ENCODE results near the gene ANKRD28.
"Not testable (repeated sequence)": the region's sequence is repeated elsewhere in the genome, so short reads cannot be mapped to it uniquely, and the experiment has no call there.

Gene ANKRD28

GRCh38 chr3:15769256-15769915 lies 28.4 kb downstream of the ANKRD28 start:
- no peak for DNase-seq

DNA sequence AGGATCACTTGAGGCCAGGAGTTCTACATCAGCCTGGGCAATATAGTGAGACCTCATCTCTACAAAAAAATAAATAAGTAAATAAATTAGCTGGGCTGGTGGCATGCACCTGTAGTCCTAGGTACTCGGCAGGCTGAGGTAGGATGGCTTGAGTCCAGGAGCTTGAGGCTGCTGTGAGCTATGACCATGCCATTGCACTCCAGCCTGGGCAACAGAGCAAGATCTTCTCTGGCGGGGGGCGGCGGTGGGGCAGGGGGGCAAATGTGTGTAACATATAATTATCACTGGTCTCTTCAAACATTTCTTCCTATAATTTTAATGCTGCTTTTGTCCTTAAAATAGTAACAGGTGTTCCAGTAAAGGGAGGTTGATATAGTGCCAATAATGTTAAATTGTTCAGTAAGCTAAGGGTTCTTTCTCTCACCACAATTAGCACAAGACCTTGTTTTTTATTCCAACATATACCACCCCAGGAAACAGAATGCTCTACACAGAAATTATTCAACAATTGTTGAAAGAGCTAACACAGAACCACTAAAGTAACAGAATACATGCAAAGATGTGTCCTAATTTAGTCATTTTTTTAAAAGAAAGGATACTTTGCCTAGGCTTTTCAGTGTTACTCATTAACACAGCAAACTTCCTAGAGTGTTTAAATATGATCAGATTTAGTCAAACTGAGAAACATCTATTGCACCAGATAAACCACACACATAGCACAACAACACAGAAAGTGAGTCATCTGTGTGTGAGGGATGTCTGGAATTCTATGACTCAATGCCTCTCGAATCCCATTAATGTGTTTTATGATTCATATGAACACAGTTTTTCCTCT lies 29.1 kb downstream of the ANKRD28 start:
- DNase-seq, result no peak

GRCh38 chr3:15766406-15766805 lies 31.4 kb downstream of the ANKRD28 start:
- no peak for DNase-seq

GRCh38 chr3:15758295-15758694 lies 39.5 kb downstream of the ANKRD28 start:
- no peak for DNase-seq

GRCh38 chr3:15757824-15758223 lies 40.0 kb downstream of the ANKRD28 start:
- no peak for DNase-seq

GRCh38 chr3:15756505-15756904 lies 41.3 kb downstream of the ANKRD28 start:
- DNase-seq, result no peak

DNA sequence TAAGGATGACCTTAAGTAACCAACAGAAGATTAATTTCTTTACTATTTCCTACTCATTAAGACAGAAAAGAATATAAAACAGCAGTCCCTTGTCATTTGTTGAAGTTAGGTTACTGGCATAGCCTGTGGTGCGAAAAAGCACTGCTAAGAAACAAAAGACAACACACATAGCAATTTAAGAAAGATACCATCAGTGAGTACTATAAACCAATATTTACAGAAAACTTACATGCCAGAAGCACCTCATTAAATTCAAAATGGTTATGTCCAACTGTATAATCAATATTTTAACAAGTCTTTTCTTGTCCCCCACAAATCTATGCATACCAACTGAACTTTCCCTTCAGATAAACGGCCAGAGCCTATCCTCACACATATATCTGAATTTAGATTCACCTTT lies 42.0 kb downstream of the ANKRD28 start:
- DNase-seq, result no peak

DNA sequence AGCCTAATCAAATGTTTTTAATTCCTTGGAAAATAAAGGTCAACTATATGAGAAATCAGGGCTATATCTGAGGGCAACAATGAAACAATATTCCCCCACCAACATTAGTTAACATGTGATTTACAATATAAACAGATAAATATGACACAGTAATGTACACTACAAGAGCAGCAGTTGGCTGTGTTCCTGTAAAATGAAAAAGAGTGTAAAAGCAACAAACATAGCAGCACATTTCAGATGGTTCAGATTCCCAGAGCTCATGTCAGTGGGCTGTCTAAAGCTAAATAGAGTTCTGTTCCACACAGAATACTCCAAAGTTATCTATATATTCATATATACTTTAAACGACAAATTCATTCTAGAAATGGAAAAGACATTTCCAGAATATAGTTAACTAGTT lies 42.6 kb downstream of the ANKRD28 start:
- no peak for DNase-seq

DNA sequence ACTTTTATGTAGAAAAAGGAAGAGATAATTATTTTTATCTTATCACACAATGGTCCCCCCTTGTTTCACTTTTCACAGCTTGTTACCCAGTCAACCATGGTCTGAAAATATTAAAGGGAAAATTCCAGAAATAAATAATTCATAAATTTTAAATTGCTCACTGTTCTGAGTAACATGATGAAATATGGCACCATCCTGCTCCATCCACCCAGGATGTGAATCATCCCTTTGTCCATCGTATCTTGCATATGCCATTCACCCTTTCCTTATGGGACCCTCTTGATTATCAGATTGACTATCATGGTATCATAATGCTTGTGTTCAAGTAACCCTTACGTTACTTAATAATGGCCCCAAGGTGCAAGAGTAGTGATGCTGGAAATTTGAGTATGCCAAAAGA lies 43.7 kb downstream of the ANKRD28 start:
- no peak for DNase-seq

DNA sequence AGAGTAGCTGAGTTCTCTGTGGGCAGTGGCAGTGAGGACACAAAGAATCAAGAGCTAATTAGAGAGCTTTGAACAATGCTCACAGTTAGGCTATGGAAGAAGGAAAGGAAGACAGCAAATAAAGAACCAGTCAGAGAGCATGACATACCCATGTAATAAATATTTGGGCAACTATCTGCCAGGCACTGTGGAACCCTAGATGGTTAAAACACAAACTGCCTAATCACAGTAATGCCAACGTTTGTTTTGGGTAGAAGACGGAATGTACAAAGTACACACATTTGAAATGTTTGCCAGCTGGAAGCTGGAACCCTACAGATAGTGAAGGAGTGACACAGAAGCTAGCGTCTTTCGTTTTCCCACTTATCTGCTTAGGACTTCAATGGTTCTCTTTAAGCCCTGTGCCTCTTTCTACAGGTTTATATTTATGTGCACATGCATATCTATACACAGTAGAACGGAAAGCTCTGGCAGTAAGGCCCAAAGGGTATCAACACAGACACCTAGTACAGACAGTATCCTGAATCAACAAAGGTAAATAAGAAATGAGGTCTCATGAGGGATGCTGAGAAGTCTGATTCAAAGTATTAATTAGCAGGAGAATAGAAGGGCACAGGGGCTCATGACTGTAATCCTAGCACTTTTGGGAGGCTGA lies 44.6 kb downstream of the ANKRD28 start:
- DNase-seq, result no peak

GRCh38 chr3:15750879-15751278 lies 46.9 kb downstream of the ANKRD28 start:
- no peak for DNase-seq

- DNase-seq, result no peak
Measured at GRCh38 chr3:15750143-15750542, 47.6 kb downstream of the ANKRD28 start.

DNA sequence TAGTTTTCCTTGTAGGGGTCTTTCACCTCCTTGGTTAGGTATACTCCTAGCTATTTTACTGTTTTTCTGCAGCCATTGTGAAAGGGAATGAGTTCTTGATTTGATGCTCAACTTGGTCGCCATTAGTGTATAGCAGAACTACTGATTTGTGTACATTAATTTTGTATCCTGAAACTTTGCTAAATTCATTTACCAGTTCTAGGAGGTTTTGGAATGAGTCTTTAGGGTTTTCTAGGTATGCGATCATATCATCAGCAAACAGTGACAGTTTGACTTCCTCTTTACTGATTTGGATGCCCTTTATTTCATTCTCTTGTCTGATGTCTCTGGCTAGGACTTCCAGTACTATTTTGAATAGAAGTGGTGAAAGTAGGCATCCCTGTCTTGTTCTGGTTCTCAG lies 51.9 kb downstream of the ANKRD28 start:
- not testable (repeated sequence) for DNase-seq

DNA sequence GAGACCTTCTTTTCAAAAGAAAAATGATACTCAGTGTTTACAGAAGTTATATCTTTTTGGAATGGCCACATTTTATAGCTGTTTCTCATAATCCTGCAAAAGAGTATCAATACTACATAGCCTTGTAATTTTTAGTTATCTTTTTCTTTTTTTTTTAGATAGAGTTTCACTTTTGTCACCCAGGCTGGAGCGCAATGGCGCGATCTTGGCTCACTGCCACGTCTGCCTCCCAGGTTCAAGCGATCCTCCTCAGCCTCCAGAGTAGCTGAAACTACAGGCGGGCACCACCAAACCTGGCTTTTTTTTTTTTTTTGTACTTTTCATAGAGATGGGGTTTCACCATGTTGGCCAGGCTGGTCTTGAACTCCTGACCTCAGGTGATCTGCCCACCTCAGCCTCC lies 53.6 kb downstream of the ANKRD28 start:
- no peak for DNase-seq

DNA sequence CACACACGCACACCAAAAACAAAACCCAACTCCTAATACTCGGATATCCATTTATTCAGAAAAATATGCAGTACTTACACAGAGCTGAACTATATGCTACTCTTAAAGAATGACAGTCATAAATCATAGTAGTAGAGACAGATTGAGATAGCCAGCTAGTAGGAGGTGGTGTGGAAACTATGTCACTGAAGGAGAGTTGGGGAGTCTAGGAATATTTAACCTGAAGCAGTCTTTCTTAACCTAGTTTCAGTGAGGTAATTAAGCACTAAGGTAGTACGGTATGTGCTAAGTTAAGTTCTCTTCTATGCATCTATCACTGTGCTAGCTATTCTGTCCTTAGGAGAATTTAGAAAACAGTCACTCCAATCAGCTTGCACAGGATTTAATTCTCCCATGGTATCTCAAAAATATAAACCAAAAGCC lies 54.2 kb downstream of the ANKRD28 start:
- no peak for DNase-seq

GRCh38 chr3:15742236-15742635 lies 55.5 kb downstream of the ANKRD28 start:
- DNase-seq, result not testable (repeated sequence)

GRCh38 chr3:15738616-15739005 lies 59.2 kb downstream of the ANKRD28 start:
- DNase-seq, result not testable (repeated sequence)

DNA sequence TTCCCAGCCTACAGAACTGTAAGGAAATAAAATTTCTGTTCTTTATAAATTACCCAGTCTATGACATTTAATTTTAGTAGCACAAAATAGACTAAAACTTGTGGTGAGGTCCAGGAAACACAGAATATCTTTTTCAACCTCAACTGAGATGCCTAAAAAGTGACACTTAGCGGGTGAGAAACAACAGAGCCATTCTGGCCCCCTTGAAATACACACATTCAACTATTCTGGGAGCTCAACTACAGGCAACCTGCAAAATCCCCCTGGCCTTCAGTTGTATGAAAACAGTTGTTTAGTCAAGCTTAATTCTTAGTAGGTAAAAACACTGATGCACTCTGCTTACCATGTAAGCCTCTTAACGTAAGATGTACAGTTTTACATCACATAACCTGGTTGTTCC lies 66.8 kb downstream of the ANKRD28 start:
- no peak for DNase-seq

DNA sequence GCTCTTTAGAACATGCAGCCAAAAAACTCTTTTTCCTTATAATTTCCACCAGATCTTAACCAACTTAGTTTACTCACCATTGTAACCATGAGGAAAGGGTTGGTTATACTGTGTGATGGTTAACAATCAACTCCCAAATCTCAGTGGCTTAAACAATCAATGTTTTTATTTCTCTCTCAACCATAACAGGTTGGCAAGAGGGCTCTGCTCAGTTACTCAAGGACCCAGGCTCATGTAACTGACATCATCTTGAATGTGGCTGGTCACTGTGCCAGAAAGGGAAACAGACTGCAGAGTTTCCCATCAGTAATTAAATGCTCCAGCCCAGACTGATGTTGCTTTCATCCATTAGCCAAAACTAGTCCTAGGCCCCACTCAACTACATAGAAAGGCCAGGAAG lies 69.0 kb downstream of the ANKRD28 start:
- no peak for DNase-seq

DNA sequence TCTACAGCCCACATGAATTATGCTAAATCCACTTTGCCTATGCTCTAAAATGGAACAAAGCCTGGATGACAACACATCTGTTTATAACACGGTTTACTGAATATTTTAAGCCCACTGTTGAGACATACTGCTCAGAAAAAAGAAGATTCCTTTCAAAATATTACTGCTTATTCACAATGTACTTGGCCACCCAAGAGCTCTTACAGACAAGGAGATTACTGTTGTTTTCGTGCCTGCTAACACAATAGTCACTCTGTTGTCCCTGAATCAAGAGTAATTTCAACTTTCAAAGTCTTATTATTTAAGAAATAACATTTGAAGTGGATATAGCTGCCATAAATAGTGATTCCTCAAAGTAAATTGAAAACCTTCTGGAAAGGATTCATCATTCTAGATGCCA lies 70.9 kb downstream of the ANKRD28 start:
- no peak for DNase-seq

GRCh38 chr3:15726043-15726442 lies 71.7 kb downstream of the ANKRD28 start:
- DNase-seq, result no peak

- no peak for DNase-seq
Measured at GRCh38 chr3:15724446-15724845, 73.3 kb downstream of the ANKRD28 start.

DNA sequence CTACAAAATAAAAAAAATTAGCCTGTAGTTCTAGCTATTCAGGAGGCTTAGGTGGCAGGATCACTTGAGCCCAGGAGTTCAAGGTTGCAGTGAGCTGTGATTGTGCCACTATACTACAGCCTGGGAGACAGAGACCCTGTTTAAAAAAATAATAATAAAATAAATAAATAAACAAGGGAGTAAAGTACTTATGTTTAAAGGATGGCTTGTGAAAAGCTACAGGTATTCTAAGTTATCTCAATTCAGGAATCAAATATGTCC lies 74.2 kb downstream of the ANKRD28 start:
- DNase-seq, result no peak

- no peak for DNase-seq
Measured at GRCh38 chr3:15722877-15723623, 74.7 kb downstream of the ANKRD28 start.

Data from NCI-H1092 treated with DMSO at 0.1 percent for 48 hours (cell line).